GM21528 (cell line): ENCODE results near the gene IL5RA.

Experiments used
- ATAC-seq: cut with Tn5 transposase; IDR thresholded peaks from one replicate; pipeline ENCODE4 v1.9.1; 2021; ENCODE audit warnings: mild to moderate bottlenecking, moderate library complexity; ENCODE audit not compliant: unreplicated experiment, low FRiP score

IL5RA gene

GRCh38 chr3:3069723-3070122 lies 40.5 kb downstream of the IL5RA start:
- ATAC-seq: no peak

GRCh38 chr3:3068358-3068881 lies 41.8 kb downstream of the IL5RA start:
- no peak for ATAC-seq

DNA sequence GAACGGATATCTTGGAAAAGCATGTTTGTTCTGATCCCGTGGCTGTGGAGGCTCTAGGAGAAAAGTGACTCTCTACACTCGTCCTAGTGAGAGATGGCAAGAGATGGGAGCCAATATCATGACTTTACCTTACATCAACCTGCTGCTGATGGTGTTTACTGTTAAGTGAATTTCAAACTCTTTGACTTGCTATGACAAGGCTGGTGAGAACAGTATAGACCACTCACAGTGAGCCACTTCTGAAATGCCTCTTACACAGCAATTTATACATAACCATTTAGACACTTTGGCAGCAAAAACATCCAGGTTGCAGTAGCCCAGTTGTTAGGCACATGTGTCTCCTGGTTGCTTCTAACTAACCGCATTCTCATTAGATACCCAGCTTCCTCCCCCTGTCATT lies 43.3 kb downstream of the IL5RA start:
- ATAC-seq: no peak

- ATAC-seq: no peak
Measured at GRCh38 chr3:3066378-3066777, 43.8 kb downstream of the IL5RA start.

DNA sequence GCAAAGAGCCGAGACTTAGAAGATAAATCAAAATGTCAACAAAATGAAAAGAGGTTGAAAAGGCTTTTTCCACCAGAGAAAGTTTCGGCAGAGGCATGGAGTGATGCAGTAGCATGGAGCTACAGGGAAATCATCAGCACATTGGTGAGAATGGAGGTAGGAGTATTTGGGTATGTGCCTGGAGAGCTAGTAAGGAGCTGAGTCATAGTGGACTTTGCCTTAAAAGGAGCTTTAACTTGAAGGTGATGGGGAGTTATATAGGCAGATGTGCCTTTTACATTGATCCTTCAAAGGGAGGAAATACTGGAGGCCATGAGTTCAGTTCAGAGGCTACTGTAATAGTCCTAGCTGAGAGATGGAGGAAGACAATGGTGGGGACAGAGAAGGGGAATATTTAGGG lies 44.3 kb downstream of the IL5RA start:
- ATAC-seq: no peak

- ATAC-seq: no peak
Measured at GRCh38 chr3:3064297-3064696, 45.9 kb downstream of the IL5RA start.

DNA sequence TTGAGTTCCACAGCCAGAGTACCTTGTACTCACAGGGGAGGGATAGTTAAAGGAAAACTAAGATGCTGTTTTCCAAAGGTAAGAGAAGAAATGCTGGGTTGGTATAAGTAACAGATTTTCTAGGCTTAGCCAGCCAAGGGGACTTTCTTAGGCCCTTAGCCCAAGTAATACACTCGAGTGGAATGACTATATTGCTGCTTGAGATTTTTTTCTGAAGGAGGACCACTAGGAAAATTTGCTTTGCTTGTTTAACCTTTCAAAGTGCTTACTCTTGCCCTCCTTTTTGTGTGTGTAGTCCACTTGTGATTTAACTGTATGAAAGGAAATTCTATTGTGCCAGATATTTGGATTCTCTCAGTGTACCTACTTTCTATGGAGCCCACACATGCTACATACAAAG lies 50.5 kb downstream of the IL5RA start:
- ATAC-seq: no peak

GRCh38 chr3:3053974-3054373 lies 56.2 kb downstream of the IL5RA start:
- no peak for ATAC-seq

GRCh38 chr3:3038201-3038991 lies 71.8 kb downstream of the IL5RA start:
- no peak for ATAC-seq

DNA sequence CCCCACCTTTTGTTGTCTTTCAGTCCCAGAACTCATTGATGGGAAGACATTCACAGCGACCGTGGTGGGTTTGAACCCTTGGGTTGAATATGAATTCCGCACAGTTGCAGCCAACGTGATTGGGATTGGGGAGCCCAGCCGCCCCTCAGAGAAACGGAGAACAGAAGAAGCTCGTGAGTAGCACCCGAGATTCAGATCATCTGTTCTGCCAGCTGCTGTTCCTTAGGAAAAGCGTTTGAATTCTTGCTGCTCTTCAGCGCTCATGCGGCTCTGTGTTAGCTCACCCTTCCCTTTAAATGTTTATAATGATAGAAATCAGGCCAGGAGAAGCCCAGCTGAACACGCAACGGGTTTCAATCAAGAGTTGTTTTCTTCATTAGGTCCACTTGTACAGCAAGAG lies 73.0 kb downstream of the IL5RA start:
- no peak for ATAC-seq

GRCh38 chr3:3031326-3031725 lies 78.8 kb downstream of the IL5RA start:
- no peak for ATAC-seq

GRCh38 chr3:3027976-3028567 lies 82.1 kb downstream of the IL5RA start:
- peak; percentile 96 for ATAC-seq

DNA sequence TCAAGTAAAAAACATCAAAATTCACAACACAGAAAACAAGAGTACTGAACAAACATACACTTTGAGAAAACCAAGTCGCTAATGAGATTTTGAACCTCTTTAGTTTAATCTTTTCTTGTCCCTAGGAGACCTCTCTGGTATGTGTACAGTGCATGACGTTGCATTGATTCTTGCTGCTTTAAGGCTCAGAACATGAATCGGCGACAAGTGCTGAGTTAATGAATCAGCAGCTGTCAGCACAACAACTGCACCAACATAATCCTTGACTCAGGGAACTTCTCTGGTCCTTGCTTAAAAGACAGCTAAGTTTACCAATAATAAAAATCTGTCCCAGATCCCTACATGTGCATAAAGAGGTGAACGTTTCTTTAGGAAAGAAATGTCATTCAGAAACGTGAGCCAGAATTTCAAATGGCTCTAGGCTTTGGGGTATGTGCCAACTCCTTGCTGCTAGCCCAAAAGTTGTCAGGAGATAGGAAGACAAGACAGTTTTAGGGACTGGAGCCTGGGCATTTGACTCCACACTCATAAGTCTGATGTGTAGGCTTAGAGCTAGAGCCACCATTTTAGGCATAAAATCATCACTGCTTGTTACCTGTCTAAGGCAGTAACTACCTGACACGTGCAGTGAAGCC lies 86.9 kb downstream of the IL5RA start:
- no peak for ATAC-seq

- ATAC-seq: no peak
Measured at GRCh38 chr3:3020209-3020608, 90.0 kb downstream of the IL5RA start.
